NCI-H460 (cell line): ENCODE data around the gene NFAT5. TPM values are rescaled to one million over a fixed set of nuclear protein-coding genes. Genes with fewer than 3 reads are reported as not detected.

Experiments used
- DNase-seq: peaks from one replicate; pipeline ENCODE4 v3.0.0-alpha.2; 2016; ENCODE audit warnings: low read depth; ENCODE audit errors: extremely low read depth
- total RNA-seq: library from RNA; depleted of rRNA; stranded (reverse); fragments of >200 nt; shearing (Covaris generic); gene quantifications from 2 replicates; pipeline ENCODE4 v1.2.3, GENCODE V29; 2014

Gene NFAT5
- total RNA-seq, 1 experiment from 2014 or later: 7.1 TPM

DNA sequence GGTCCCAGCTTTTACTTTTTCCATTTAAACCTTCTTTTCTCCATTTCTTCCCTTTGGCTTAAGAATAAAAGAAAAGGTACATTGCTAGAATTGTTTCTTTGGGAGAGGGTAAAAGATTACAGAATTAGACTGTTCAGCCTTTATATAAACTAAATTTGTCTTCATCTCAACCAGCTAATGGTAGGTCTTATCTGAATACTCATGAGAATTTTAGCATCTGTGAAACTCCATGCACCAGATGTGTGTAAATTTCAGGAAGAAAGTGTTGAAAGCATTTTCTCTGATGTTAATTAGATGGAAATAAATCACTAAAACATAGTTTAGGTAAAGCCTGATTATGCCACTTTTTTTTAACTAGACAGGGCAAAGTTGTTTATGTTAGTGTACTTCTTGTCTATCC lies 135.7 kb downstream of the NFAT5 start:
- DNase-seq: no peak

DNA sequence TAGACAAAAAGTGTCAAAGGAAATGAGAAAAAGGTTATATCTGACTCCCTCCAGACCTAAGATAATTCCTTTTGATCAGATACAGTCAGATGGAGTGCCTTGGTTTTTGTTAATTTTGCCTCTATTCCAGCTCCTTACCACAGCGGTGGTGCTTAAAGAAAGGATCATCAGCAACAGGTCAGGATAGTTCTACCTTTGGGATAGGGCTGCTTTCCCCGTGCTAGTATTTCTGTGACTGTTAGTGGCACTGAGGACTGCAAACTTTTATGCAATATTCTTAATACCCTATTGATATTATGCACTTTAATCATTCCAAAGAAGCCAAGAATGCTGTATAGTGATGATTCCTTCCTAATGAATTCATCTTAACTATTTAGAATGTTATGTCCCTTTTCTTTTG lies 136.1 kb downstream of the NFAT5 start:
- no peak for DNase-seq

DNA sequence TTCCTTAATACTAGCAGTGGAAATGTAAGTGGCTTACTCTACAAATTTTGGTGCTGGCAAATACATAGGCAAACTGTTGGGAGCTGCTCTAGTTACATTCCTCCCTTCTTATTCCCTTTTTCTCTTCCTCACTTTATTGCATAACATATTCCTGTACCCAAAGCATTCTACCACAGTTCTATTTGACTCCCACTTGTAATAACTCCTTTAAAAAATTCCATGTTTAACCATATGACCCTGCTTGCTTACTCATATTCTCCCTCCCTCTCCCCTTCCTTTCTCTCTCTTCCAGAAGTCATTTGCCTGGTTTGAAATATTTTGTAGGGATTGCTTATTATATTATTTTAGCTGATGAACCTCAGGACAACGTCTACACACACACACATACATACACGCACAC lies 137.9 kb downstream of the NFAT5 start:
- DNase-seq: no peak

DNA sequence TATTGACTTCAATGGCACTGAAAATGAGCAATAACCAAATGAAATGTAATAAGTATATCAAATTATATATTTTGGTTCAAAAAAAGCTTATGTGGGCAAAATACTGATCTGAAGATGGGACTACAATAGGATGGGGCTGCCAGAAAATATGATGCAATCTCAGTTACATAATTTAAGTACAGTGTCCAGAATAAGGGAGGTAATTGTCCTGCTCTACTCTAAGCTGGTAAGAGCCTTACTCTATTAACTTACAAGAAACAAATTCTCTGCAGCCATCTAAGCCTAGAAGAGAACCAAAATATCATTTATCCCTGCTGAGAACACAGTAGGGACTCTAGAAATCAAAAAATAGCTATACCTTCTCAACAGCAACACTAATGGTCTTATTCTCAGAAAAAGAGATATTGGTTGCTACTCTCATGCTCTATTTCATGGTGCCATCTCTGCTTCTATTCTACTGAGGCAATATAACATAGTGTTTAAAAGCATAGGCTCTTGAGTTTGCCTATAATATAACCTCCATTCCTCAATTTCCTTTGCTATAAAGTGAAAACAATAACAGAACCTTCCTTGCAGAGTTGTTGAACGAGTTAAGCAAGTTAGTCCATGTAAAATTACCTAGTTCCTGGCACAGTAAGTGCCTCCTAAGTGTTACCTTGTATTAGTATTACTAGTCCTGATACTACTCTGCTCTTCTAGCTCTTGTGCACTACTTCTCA lies 140.6 kb downstream of the NFAT5 start:
- DNase-seq: no peak

DNA sequence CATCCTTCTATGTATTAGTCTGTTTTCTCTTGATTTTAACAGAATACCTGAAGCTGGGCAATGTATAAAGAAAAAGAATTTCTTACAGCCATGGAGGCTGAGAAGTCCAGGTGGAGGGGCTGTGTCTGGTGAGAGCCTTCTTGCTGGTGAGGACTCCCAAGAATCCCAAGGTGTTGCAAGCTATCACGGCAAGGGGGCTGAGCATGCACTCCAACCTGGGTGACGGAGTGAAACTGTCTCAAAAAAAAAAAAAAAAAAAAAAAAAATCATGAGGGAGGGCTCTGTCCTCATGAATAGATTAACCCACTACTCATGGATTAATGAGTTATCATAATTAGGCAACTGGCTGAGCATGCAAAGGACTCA lies 141.2 kb downstream of the NFAT5 start:
- DNase-seq: no peak

DNA sequence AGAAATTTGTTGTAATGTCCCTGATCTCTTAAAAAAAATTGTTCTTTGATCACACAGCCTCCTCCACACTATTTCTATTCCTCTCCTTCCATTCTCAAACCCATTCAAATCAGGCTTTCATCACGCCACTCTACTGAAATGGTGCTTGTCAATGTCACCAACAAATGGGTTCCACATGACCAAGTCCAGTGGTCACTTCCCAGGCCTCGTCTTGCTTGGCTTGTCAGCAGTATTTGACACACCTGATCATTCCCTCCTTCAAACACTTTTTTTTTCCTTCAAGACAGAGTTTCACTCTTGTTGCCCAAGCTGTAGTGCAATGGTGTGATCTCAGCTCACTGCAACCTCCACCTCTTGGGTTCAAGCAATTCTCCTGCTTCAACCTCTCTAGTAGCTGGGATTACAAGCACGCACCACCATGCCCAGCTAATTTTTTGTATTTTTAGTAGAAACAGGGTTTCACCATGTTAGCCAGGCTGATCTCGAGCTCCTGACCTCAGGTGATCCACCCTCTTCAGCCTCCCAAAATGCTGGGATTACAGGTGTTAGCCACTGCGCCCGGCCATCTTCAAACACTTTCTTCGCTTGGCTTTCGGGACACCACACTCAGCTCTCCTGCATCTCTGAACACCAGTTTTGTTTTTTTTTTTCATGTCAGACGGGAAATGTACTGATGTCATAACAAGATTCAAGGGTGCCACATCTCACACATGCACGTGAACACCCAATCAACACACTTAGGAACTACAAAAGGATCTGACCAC lies 142.3 kb downstream of the NFAT5 start:
- DNase-seq: no peak

DNA sequence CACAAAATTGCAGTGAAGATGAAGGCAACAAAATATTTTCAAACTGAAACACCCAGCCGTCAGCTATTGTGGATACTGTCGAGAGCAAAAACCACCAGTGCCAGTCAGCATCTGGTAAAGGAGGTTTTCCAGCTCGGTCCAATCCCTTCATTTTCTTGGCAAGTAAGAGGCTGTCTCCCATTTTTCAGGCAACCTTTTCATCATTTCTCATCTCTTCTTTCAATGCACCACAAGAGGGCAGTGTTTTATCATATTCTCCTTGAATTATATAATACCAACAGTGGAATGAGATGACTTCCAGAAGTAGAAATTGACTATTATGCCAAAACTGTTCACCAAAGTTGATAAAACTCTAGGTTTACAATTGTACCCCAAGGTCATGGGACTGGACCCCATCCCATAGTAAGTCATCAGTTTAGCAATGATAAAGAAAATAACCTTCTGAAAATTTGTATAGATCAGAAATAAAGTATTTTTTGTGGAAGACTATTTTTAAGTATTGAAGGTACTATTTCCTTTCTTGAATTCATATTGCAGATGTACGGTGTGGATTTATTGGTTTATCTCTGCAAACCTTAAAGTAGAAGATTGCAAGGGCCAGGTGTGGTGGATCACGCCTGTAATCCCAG lies 143.8 kb downstream of the NFAT5 start:
- DNase-seq: peak; percentile 69

DNA sequence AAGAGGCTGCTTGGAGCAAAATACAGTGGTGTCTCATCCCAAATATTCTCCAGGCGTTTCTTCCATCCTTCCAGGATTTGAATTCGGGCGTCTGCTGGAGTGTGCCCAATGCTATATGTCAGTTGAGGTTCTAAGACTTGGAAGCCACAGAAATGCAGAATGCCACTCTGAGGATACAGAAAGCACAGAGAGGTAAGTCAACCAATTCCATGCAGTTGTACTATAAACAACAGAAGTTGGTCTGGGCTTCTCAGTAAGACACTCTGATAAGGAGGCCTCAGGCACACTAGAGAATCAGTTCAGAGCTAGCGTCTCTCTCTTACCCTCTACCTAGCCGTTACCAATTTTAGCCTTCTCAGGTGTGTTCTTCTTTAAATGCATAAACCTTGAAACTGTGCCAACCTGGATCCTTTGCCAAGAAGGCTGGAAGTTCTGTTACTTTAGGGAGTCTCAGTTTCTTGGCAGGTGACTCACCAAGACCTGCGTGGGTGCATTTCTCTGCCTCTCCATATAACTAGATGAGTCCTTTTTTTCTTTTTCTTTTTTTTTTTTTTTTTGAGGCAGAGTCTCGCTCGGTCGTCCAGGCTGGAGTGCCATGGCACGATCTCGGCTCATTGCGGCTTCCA lies 145.5 kb downstream of the NFAT5 start:
- no peak for DNase-seq

DNA sequence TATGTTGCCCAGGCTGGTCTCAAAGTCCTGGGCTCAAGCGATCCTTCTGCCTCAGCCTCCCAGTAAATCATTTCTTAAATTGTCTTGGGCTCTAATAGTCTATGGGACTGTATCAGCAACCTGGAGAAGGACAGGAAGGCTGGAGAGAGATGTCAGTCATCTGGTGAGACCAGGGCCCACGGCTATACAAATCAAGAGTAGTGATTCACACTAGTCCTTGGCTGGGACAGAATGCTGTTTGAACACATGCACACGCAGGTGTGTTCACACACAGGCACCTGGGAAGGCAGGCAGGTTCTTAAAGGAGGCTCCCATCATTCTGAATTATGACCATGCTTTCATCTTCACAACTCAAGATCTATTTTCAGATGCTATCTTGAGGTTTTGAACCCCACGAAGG lies 146.5 kb downstream of the NFAT5 start:
- no peak for DNase-seq

DNA sequence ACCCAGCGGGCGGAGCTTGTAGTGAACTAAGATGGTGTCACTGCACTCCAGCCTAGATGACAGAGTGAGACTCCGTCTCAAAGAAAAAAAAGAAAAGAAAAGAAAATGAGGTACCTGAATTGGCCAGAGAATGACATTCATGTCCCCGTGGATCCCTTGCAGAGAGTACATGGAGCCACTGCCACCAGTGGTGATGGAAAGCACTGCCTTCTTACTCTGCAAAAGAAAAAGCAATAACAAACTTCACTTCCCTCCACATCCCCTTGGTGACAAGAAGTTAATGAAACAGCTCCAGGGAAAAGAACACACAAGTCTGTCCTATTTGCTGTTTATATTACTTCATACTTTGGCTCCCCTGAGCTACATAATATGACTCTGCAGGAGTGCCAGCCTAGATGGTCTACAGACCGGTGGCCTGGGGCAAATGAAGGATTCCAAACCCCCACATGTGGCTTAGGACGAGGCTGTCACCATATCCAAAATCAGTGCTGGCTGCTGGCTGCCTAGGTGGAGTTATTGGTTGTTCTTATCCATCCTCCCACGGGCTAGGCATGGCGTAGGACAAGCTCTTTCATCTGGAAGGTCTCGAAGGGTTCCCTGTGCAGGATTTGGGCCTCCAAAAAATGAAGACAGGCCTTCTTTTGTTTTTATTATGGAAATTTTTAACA lies 147.3 kb downstream of the NFAT5 start:
- no peak for DNase-seq

DNA sequence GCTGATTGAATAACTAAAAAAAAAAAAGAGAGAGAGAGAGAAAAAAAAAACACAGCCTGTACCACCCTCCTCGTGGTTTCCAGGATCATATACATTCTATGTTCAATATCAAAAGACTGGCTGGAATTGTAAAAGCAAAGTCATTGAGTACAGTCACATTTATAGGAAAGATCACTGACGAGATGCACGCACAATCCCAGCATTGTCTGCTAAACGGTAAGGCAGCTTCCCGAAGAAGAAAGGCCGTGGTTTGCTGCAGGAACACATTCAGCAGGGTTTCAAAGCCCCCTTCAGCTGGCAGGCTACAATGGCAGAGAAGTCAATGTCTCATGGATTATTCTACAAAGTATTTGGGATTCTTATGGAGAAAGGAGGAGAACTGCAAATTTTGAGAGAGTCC lies 151.3 kb downstream of the NFAT5 start:
- no peak for DNase-seq

DNA sequence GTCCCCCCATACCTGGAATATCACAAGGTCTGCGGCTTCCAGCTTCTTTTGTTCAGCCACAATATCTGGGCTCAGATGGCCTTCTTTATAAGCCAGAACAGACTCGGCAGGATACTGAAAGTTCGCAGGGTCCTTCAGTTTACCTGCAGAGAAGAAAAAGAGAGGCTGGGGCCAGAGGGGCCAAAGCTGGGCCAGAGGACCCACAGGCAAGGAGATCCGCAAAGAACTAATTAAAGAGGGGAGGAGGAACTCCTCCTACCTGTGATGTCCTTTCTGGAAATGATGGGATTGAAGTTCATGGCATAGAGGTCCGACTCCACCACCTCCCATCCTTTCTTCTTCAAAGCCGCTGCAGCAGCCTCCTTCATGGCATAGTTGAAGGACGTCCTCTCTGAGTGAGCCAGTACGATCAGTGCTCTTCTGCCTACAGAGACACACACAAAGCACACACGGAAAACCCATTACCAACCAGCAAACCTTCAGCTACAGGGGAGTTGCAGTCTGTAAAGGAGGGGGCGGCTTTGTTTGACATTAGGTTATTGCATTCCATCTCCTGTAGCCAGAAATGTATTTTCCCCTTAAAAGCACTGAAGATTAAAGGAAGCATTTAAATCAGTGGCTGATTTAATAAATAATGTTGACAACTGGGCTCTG lies 152.5 kb downstream of the NFAT5 start:
- DNase-seq: no peak

DNA sequence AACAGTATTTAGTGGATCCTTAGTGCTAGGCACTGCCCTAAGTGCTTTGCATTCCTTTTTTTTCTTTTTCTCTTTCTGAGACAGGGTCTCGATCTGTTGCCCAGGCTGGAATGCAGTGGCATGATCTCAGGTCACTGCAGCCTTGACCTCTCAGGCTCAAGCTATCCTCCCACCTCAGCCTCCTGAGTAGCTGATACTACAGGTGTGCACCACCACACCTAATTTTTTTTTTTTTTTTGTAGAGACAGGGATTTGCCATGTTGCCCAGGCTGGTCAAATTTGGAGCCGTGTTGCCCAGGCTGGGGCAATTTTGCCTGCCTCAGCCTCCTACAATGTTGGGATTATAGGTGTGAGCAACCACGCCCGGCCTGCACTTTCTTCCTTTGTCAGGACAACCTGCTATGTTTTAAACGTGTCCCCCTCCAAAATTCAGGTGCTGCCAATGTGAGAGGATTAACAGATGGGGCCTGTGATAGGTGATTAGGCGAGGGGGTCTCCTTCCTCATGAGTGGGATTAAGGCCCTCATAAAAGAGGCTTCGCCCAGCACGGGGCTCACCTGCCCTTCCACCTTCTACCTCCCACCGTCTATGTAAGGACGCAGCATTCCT lies 155.2 kb downstream of the NFAT5 start:
- DNase-seq: no peak

DNA sequence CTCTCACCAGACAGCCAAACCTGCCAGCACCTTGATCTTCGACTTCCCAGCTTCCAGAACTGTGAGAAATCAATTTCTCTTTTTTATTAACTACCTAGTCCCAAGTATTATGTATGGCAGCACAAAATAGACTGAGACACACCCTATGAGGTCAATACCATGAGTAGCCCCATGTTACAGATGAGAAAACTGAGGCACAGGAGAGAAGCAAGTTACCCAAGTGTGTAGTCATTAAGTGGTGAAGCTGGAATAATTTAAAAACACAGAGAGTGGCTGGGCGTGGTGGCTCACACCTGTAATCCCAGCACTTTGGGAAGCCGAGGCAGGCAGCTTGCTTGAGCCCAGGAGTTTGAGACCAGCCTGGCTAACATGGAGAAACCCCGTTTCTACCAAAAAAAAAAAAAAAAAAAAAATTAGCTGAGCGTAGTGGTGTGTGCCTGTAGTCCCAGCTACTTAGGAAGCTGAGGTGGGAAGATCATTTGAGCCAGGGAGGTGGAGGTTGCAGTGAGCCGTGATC lies 155.7 kb downstream of the NFAT5 start:
- no peak for DNase-seq

DNA sequence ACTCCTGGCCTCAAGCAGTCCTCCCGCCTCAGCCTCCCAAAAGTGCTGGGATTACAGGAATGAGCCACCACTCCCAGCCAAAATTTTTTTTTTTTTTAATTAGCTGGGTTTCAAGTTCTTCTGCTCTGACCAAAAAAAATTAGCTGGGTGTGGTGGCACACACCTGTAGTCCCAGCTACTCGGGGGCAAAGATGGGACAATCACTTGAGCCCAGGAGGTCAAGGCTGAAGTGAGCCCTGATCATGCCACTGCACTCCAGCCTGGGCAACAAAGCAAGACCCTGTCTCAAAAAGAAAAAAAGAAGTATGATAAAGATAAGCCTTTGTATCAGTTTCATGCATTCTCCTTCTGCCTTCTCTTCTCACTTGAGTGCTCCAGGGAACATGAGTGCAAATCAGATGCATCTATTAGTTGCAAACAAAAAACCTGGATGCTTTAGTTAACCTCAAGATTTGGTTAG lies 158.7 kb downstream of the NFAT5 start:
- no peak for DNase-seq

DNA sequence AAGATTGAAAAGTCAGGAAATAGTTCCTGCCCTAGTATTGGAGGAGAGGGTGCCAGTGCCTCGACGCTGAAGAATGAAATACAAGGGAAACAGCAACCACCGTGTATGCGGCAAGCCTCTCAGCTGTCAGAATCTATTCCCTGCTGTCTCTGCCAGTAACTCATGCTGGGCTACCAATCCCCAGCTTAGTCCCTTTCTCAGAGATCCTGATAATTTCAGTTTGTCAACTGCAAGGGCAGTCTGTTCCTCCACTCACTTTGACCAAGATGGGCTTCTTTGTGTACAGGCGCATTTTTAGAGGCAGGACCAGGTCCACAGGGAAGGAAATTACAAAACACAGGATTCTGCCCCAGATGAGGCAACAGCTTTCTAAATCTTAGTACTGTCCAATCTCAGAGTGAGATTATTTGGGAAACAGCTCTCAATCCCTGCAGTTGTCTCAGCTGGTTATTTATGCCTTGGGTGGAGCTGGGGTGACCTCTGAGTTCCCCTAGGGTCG lies 159.3 kb downstream of the NFAT5 start:
- no peak for DNase-seq

DNA sequence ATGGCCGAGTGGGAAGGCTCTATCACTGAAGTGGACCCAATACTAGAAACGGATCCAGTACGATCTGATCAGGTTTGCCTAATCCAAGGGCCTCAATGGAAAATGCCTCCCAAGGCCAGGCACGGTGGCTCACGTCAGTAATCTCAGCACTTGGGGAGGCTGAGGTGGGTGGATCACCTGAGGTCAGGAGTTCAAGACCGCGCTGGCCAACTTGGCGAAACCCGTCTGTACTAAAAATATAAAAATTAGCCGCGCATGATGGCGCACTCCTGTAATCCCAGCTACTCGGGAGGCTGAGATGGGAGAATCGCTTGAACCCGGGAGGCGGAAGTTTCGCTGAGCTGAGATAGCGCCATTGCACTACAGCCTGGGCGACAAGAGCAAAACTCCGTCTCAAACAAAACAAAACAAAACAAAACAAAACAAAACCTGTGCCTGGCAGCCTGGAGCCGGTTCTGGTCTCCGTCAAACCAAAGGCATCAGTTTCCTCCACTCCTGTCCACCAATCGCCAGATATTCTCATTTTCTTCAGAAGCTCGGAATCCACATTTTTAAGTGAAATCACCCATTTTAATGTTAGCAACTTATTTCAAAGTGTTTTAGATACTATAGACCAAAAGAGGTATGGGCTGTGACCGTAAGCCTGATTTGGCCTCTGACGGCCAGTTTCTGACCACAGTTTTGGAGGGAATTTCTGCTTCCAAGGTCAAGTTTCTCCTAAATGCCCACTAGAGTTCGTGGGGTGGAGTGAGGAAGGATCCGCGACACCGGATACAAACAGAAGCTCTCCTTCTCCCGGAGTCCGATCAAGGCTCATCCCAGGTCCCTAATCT lies 159.9 kb downstream of the NFAT5 start:
- no peak for DNase-seq

DNA sequence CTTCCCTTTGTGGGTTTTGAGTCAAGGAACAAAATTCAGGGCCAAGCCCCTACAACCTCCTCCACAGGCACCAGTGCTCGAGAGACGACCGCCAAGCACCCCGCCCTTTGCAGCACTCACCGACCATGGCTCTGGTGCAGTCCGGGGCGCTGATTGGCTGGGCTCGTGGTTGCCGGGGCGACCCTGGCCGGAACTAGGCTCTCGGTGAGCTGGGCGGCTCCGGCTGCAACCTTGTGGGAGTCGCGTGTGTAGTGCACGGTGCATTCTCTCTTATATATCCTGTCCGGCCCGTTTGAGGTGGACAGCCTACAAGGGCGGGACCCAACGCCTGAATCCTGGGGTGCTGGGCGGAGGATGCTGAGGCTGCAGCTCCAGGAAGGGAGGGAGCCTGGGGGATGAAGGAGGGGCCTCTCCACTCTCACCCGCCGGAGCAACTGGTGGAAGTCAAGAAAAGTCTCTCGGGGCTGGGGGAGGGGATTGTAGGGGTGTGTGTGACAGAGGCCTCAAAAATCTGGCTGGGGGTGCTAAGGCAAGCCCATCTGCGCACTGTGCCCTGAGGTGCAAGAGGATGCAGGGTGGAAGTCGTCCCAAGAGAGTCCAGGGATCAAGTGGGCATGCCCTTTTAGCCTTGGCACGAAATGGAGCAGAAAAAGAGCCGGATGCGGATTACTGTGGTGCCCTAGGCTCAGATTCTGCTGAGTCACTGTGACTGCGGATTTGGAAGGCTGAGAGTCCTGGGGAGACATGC lies 160.7 kb downstream of the NFAT5 start, which contains the start of gene NQO1:
NQO1 (minus strand) TSS at position 248 of the 748 bp plus-strand sequence; CDS start at position 127, 121 bp downstream.
- DNase-seq: peak; percentile 98
